HG03025 (cell line): ENCODE data around the gene HDAC9.
A peak's percentile ranks its signal among the peaks of the same experiment; 100 is the strongest.

ENCODE experiments used
- ATAC-seq: cut with Tn5 transposase; IDR thresholded peaks from one replicate; pipeline ENCODE4 v1.9.1; 2021; ENCODE audit warnings: mild to moderate bottlenecking, moderate library complexity; ENCODE audit not compliant: unreplicated experiment, low FRiP score

HDAC9 gene

DNA sequence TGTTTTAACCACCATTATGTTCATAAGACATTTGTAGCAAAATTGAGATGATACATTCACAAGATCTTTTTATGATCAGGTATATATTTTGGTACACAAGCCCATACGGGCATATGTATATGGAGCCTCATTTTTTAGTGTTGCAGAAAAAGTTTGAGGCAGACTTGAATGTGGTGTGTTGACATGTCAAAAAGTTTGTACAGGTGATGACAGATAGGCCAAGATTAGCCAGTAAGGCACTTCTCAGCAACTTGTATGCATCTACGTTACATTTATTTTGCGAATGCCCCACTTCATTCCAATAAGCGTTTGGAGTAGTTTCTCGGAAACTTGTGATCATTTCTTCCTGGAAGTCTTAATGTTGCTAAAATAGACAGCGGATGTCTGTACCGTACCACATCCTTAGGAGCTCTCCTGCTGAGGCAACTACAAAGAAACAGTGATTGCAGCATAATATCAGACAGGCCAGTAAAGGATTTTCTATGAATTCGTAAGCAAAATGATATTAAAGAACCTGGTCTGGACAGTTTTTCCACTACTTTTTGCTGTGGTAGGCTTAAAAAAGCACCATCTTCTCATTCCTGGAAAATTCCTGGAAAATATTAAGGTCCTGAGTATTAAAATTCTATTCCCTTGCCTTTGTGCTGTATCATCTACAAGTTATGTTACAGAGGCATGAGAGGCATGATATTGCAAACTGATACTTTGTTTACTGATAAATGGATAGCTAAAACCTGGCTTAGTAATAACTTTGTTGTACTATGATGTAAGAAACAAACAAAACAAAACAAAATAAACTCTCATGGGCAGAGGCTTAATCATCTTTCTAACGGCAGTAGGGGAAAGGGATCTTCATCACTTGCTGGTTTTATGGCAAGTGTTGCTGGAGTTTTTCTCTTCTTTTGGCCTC is 153.6 kb downstream of the HDAC9 start:
- no peak for ATAC-seq

DNA sequence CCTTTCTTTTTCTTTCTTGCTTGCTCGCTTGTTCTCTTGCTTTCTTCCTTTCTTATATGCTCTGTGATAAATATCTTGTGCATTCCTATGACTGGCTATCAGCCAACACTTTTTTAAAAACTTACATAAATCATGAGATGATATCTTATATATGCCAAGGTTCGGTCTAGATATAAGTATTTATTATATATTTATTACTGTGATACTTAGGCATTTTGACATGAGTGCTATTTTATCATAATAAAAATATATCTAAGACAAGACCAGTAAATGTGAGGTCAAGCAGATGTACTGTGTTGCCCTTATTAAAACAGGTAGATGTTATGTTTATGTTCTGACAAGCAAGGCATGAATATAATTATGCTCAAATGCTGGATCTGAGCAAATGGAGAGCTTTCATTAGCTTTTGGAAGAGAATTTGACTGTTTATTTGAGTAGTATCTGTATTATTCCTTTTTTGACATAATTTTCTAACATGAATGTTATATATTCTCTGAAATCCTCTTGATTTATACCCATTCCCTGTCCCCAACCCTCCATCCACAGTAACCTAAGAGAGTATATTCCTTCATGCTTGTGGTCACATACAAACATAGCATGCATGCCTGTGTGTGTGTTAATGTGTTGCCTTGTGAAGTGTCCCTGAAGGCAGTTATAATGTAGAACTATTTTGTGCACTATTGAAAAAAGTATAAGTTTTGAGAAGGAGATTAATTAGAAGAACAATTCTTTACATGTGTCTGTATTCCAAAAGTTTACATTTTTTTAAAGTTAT is 158.0 kb downstream of the HDAC9 start:
- no peak for ATAC-seq

GRCh38 chr7:18654709-18655108 is 159.2 kb downstream of the HDAC9 start:
- no peak for ATAC-seq

- no peak for ATAC-seq
These were observed 160.0 kb downstream of the HDAC9 start for GRCh38 chr7:18655506-18655905.

DNA sequence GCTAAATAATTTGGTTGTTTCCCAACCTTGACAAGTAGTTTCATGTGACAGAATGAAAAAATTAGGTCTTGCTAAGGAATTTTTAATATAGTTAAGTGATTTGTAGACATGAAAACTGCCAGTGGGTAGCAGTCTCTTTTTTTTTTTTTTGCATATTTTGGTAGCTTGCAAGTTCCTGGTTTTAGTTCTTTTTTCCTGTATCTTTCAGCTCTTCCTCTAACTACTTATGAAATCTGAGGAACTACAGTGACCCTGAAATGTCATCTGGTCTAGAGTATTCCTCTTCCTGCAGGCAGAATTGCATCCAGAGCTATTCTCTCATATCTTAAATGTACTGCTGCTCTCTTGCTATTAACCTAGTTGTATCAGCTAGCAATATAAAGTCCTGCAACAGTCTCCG is 160.4 kb downstream of the HDAC9 start:
- no peak for ATAC-seq

- ATAC-seq: no peak
These were observed 160.8 kb downstream of the HDAC9 start for GRCh38 chr7:18656362-18656761.

DNA sequence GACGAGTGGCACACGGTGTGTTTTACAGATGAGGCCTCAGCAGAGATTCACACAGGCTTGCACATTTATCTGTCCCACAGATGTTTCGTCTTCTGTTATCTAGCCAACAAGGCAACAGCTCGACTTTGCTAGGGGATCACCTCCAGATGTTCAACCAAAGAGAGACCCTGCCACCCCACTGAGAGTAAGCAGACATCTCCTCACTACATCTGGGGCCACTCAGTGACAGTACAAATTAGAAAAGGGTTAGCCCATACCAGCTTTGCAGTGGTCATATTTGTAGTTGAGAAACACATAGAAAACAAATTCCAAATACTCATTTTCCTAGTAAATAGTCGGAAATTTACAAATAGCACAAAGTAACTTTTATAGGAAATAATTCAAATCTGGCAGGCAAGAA is 164.2 kb downstream of the HDAC9 start:
- no peak for ATAC-seq

GRCh38 chr7:18663321-18663720 is 167.8 kb downstream of the HDAC9 start:
- ATAC-seq: no peak

DNA sequence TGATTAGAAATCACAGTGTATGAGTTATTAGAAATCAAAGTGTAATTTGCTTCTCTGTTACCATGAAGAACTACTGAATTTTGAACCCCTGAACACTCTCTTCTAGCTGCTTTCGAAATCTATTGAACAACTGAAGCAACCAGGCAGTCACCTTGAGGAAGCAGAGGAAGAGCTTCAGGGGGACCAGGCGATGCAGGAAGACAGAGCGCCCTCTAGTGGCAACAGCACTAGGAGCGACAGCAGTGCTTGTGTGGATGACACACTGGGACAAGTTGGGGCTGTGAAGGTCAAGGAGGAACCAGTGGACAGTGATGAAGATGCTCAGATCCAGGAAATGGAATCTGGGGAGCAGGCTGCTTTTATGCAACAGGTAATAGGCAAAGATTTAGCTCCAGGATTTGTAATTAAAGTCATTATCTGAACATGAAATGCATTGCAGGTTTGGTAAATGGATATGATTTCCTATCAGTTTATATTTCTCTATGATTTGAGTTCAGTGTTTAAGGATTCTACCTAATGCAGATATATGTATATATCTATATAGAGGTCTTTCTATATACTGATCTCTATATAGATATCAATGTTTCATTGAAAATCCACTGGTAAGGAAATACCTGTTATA is 170.7 kb downstream of the HDAC9 start:
- ATAC-seq: peak; percentile 98

- ATAC-seq: no peak
These were observed 171.9 kb downstream of the HDAC9 start for GRCh38 chr7:18667466-18667865.

DNA sequence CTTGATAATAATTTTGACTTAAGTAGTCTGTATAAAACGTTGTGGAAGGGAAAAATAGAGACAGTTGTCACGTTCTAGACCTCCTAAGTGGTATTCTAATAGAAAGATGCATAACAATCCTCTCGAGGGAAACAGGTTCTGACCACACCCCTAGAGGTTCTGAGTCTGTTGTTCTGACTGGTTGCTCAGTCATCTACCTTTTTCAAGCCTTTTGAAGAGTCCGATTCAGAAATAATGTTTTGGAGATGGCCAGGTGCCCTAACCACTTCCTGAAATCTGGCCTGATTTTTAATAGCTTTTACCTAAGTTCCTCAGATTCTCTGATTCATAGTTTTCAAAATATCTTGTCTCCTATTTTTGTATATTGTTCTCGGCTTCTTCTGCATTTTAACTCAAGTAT is 175.6 kb downstream of the HDAC9 start:
- no peak for ATAC-seq

GRCh38 chr7:18675579-18675978 is 180.0 kb downstream of the HDAC9 start:
- no peak for ATAC-seq

- ATAC-seq: no peak
These were observed 183.7 kb downstream of the HDAC9 start for GRCh38 chr7:18679261-18679660.

- no peak for ATAC-seq
These were observed 185.0 kb downstream of the HDAC9 start for GRCh38 chr7:18680576-18680975.

DNA sequence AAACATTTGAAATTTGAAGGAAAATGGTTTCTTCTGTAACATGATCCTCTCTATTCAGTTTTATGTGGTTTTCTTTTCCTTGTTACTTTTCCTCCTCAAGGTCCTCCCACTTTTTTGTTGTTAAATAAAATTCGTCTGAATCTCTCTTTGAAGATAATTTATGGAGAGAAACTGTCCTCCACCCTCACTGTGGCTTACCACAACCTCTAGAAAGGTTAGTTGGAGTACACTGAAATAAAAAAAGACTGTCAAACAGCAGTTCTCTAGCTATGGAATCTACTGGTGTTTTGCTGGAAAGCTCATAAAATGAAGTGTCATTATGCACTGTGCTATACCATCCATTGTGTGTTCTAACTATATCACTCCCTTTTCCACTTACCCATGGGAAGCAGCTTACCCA is 189.4 kb downstream of the HDAC9 start:
- ATAC-seq: no peak

DNA sequence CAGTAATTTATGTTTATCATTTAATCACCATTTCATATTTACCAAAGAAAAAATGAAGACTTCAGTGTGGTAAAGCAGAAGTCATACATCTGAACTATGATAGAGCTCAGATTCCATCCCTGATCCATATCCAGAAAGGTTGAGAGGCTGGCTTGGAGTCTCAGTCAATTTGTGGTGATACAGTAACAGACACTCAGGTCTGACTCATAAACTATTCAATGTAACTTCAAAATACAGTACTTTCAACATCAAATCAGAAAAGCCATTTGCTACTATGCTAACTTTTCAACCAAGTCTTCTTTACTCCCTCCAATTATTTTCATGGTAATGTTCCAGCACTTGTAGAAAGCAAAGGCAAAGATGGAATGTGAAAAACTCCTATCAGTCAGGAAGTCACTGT is 190.4 kb downstream of the HDAC9 start:
- no peak for ATAC-seq

- no peak for ATAC-seq
These were observed 194.0 kb downstream of the HDAC9 start for GRCh38 chr7:18689551-18689950.

- ATAC-seq: no peak
These were observed 197.9 kb downstream of the HDAC9 start for GRCh38 chr7:18693406-18693805.

- no peak for ATAC-seq
These were observed 198.3 kb downstream of the HDAC9 start for GRCh38 chr7:18693816-18694215.

- ATAC-seq: no peak
These were observed 198.9 kb downstream of the HDAC9 start for GRCh38 chr7:18694484-18694883.

DNA sequence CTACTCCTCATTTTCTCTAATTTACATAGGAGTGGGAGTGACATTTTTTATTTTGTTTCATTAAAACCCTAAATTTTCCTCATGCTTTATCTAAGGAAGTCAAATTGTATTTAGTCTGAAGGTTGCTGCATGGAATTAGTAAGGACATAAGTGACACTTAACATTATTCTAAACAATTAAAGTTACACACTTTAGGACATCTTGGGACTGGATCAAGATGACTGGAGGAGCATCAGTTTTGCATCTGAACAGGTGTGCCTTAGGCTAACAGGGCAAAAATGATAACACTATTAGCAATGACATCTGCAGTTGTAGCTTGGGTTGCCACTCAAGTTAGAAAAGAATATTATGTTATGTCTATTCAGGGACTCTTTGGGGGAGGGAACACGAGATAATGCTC is 199.4 kb downstream of the HDAC9 start:
- ATAC-seq: no peak
